AG04449 (cell line): Measurements from ENCODE around the gene WNT6.

ENCODE experiments used
- CTCF ChIA-PET: fragments of 350-600 bp; formaldehyde crosslinking; extraction: SDS; loops from one replicate; lab custom pipeline; 2021; ENCODE audit warnings: antibody characterized with exemption; lab: Yijun Ruan, JAX
- POLR2A ChIA-PET: fragments of 400-600, 350-600 bp; formaldehyde crosslinking; extraction: SDS; loops from one replicate; lab custom pipeline; 2020; ENCODE audit warnings: antibody characterized with exemption, inconsistent platforms; lab: Yijun Ruan, JAX
- DNase-seq: peaks from one replicate; pipeline ENCODE4 v3.0.0-alpha.2; 2010; ENCODE audit warnings: low read depth, low spot score
- H3K4me3 ChIP-seq: 2 replicates; pipeline ENCODE4 v1.5.1; 2011; ENCODE audit warnings: low read depth, mild to moderate bottlenecking, control low read depth, low read length
- TF ChIP-seq, protein P1 (sequence below): IDR thresholded peaks from one replicate; pipeline ENCODE4 v1.5.1; 2011; ENCODE audit warnings: mild to moderate bottlenecking, moderate library complexity, low read length, control low read depth, inconsistent platforms; ENCODE audit not compliant: insufficient read depth; ENCODE audit errors: missing control alignments

Gene WNT6

DNA sequence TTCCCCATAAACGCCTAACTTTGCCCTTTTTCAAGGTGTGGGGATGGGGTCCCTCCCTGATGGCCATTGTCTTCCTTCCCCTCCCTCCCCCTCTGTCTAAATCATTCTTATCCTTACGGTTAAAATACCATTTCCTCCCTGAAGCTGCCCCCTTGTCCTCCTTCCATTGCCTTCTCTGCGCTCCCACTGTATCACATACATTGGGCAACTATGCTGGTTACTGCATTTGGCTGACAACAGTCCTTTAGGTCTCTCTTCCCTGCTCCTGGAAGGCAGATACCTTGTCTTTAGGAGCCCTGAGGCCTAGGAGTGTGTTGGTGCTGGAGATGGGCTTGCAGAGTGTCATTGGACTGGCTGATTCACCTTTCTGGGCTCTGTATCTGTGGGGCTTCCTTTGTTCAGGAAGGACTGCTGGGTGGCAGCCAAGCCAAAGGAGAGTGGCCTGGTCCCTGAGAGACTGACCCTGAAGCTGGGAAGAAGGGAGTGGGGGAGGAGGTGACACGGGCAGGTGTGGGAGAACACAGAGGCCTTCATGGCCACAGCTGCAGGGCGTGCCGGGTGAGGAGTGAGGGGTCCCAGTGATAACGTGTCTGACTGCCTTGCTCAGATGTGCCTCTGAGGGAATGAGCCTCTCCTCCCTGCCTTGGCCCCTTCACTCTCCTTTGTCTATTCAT lies 2.2 kb downstream of the WNT6 start:
- TF ChIP-seq, protein P1, sequence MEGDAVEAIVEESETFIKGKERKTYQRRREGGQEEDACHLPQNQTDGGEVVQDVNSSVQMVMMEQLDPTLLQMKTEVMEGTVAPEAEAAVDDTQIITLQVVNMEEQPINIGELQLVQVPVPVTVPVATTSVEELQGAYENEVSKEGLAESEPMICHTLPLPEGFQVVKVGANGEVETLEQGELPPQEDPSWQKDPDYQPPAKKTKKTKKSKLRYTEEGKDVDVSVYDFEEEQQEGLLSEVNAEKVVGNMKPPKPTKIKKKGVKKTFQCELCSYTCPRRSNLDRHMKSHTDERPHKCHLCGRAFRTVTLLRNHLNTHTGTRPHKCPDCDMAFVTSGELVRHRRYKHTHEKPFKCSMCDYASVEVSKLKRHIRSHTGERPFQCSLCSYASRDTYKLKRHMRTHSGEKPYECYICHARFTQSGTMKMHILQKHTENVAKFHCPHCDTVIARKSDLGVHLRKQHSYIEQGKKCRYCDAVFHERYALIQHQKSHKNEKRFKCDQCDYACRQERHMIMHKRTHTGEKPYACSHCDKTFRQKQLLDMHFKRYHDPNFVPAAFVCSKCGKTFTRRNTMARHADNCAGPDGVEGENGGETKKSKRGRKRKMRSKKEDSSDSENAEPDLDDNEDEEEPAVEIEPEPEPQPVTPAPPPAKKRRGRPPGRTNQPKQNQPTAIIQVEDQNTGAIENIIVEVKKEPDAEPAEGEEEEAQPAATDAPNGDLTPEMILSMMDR = no peak
- DNase-seq = no peak
- CTCF ChIA-PET = interaction anchor here (0.7 to 7.6 kb wide), 4 partner anchors 14 to 174 kb away, joined by 3 to 68 read pairs (median 12); no protein-coding TSS in a partner anchor
- POLR2A ChIA-PET = no interaction called here
- no peak overlapping the region for H3K4me3 ChIP-seq

DNA sequence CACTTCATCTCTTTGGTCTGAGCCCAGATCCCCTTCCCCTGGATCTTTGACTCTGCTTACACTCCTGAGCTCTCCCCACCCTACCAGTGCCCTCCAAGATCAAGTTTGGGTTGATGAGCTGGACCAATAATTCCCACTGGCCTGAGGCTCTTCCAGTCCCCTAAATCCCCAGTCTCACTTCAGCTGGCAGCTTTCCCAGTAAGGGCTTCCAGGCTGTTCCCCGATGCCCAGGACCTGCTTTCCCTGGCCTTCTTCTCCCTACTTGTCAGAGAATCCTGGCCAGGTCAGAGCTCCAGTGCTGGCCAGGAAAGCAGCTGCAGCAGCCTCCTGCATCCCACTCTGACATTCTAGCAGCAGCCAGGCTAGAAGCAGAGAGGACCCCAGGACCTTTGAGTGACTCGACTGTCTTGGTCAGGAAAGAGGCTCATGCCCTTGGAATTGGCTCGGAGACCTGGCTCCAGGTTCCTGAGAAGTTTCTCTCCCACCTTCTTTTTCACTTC lies 3.5 kb downstream of the WNT6 start:
- ChIA-PET CTCF (interaction anchor here (1.0 to 7.6 kb wide), 3 partner anchors 11 to 35 kb away, joined by 3 to 68 read pairs (median 22); no protein-coding TSS in a partner anchor), POLR2A (no interaction called here)
- TF ChIP-seq, protein P1 = no peak
- H3K4me3 ChIP-seq = no peak overlapping the region
- no peak for DNase-seq

- no peak for DNase-seq
- ChIA-PET CTCF (interaction anchor here (1.0 to 7.6 kb wide), 3 partner anchors 10 to 18 kb away, joined by 3 to 68 read pairs (median 3); no protein-coding TSS in a partner anchor), POLR2A (no interaction called here)
- TF ChIP-seq, protein P1 = no peak
- H3K4me3 ChIP-seq = no peak overlapping the region
These were observed 5.8 kb downstream of the WNT6 start for GRCh38 chr2:218865396-218865795.

DNA sequence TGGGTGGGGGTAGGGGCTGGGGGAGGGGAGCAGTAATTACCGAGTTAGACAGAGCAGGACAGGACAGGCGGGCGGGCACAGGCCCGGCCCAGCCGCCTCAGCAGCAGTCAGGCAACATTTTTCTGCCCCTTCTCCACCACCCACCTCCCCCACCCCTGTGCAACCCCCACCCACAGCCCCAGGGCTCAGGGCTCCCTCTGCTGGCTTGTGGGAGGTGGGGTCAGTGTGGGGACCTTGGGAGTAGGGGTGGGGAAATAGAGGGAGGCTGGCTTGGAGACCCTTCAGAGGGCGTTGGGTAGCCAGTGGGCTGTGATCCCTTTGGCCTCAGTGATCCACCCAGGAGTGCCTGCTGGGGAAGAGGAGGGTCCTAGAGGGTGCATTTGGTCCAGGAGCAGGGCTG lies 6.4 kb downstream of the WNT6 start:
- POLR2A ChIA-PET = no interaction called here
- H3K4me3 ChIP-seq = no peak overlapping the region
- TF ChIP-seq, protein P1 = no peak
- CTCF ChIA-PET = interaction anchor here (1.3 to 7.6 kb wide), 2 partner anchors 10 to 18 kb away, joined by 3 to 68 read pairs; no protein-coding TSS in a partner anchor
- no peak for DNase-seq

- DNase-seq = no peak
- TF ChIP-seq, protein P1 = no peak
- POLR2A ChIA-PET = no interaction called here
- H3K4me3 ChIP-seq = no peak overlapping the region
- CTCF ChIA-PET = interaction anchor here (1.3 to 1.6 kb wide), 2 partner anchors 9 to 20 kb away, joined by 4 to 13 read pairs; no protein-coding TSS in a partner anchor
These were observed 8.3 kb downstream of the WNT6 start for GRCh38 chr2:218867900-218868299.

DNA sequence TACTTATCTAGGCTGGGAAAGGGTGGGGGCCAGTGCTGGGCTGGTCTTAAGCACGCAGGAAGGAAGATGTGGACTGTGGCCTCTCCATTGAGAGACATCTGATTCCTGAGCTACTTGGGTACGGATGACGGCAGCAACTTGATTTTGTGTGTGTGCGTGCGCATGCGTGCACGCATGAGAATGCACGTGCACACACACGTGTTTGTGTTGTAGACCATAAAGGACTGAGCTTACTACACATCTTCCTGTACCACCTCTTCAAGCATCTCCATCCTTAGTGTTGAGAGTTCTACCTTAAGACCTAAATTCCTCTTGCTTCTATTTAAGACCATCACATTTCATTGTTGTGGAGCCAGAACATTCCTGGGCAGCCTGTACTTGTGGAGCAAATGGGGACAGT lies 9.5 kb downstream of the WNT6 start:
- CTCF ChIA-PET = interaction anchor here (1.0 to 2.0 kb wide), 7 partner anchors 12 to 111 kb away, joined by 3 to 7 read pairs (median 4); partner anchors contain the start of gene WNT10A
- POLR2A ChIA-PET = no interaction called here
- TF ChIP-seq, protein P1 = no peak
- H3K4me3 ChIP-seq = no peak overlapping the region
- no peak for DNase-seq
